ENCODE data around the gene AGAP1. TPM values are rescaled to one million over a fixed set of nuclear protein-coding genes. Genes with fewer than 3 reads are reported as not detected.
"Not testable (repeated sequence)": the region's sequence is repeated elsewhere in the genome, so short reads cannot be mapped to it uniquely, and the experiment has no call there.

Gene AGAP1
- total RNA-seq, 1 donor from 2014 or later: 23.5 TPM

GRCh38 chr2:236055471-236055870, 561.6 kb downstream of the AGAP1 start:
- intact Hi-C loops (cut with DNase I): no loop called here
- DNase-seq (ENCODE audit: missing footprints): no peak
- no peak for ATAC-seq

DNA sequence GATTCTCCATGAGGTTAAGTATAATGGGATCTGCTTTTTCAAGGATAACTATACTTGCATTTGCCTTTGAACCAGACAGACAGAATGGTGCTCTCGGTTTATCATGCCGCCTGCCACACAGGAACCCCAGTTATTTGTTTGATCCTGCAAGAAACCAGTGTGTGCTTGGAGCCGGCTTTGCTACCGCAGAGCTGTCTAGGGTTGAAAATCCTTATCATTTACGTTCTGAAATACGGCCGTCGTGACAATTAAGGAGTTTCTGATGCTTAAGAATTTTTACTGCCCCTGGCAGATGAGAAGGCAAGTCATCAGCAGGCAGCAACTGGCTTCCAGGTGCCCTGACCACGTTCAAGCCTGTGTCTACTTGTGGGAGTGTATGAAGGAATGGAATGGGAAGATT, 562.3 kb downstream of the AGAP1 start:
- intact Hi-C loops (cut with DNase I): no loop called here
- DNase-seq (ENCODE audit: missing footprints) (no peak), ATAC-seq (no peak)

GRCh38 chr2:236057375-236057774, 563.5 kb downstream of the AGAP1 start:
- no peak for ATAC-seq
- intact Hi-C loops (cut with DNase I): no loop called here

DNA sequence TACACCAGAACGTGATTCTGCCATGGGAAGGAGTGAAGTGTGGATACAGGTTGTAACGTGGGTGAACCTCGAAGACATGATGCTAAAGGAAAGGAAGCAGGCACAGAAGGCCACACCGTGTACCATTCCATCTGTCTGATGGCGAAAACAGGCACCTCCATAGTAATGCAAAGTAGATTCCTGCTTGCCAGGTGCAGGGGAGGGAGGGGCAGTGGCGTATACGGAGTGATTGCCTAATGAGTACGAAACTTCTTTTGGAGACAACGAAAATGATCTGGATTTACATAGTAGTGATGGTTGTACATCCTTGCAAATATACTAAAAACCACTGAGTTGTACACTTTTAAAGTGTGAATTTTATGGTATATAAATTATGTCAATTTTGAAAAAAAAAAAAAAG, 567.7 kb downstream of the AGAP1 start:
- DNase-seq (ENCODE audit: missing footprints): no peak
- intact Hi-C loops (cut with DNase I): no loop called here
- ATAC-seq: no peak

More at GRCh38 chr2:236057375-236057774, 563.5 kb downstream of the AGAP1 start:
- DNase-seq (ENCODE audit: missing footprints): no peak

- intact Hi-C loops (cut with DNase I): no loop called here
- ATAC-seq (no peak), DNase-seq (ENCODE audit: missing footprints) (no peak)
Observed at GRCh38 chr2:236061899-236062298, 568.1 kb downstream of the AGAP1 start.

DNA sequence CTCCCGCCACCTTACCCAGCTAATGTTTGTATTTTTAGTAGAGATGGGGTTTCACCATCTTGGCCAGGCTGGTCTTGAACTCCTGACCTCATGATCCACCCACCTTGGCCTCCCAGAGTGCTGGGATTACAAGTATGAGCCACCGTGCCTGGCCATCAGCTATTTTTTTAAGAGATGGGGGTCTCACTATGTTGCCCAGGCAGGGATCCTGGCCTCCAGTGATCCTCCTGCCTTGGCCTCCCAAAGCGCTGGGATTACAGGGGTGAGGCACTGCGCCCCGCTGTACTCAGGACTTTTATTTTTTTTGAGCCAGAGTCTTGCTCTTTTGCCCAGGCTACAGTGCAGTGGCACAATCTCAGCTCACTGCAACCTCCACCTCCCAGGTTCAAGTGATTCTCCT, 569.0 kb downstream of the AGAP1 start:
- DNase-seq (ENCODE audit: missing footprints); intact Hi-C loops (cut with DNase I); ATAC-seq: not testable (repeated sequence)

DNA sequence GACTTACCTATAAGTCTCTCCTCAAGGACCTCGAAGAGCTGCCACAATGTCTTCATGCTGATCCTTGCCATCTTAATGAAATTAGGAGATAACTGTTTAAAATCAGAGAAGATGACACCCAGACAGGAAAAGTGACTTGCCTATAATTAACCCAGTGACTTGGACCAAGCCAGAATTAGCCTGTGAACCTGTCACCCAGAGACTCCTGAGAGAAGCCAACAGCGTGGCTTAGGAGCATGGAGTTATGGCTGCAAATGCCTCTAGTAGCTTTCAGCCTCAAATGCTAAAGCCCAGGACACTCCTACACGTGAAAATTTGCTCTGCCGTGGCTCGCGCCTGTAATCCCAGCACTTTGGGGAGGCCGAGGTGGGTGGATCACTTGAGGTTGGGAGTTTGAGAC, 570.2 kb downstream of the AGAP1 start:
- no peak for ATAC-seq
- intact Hi-C loops (cut with DNase I): no loop called here

DNA sequence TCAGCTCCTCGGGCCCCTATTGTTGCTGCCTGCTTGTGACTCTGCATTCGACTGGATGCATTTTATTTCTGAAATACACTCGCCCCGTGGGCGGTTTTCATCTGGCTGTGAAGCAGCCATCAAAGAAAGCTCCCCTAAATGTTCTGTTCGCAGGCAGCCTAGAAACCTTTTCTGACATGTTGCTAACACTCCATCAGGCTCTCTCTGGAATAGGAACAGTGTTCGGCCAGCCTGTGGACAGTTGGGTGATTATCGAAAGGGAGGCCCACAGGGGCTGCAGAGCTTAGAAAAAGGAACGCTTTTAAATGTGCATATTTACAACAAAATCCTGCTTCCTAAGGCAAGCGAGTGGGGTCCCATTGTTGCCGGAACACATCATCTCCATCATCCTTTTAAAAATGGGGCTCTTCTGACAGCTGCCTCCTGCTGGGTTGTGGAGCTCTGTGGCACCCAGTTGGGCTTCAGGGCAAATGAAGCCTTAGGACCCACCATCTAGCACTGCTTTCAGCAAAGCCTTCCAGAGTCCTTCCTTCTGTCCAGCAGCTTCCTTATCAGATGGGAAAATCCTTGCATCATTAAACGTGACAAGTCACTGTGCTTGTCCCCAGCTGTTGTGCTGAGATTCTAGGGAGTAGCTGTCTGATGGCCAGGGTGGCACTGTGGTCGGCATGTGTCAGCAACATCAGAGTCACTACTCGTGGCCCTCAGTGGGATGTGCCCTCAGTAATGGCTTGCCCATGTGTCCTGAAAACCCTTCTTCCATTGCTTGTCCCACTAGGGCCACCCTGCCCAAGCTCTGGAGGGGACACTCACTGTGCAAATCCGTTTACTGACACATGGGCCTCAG, 571.7 kb downstream of the AGAP1 start:
- no peak for DNase-seq (ENCODE audit: missing footprints)
- ATAC-seq: no peak
- intact Hi-C loops (cut with DNase I): no loop called here

More for the DNA sequence above, 570.2 kb downstream of the AGAP1 start:
- no peak for DNase-seq (ENCODE audit: missing footprints)

DNA sequence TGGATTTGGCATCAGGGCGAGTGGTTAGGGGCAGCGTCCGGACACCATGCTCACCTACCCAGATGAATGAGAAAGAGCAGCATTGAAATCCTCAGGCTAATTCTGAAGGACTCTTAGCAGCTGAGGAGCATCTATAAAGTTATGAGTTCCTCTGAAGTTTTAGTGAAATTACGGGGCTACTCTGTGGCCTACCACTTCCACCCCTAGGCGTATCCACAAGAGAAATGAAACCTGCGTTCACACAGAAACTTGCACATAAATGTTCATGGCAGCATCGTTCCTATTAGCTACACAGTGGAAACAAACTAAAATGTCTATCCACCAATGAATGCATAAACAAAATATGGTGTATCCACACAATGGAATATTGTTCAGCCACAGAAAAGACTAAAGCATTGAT, 576.4 kb downstream of the AGAP1 start:
- ATAC-seq (no peak), DNase-seq (ENCODE audit: missing footprints) (no peak)
- intact Hi-C loops (cut with DNase I): no loop called here

- DNase-seq (ENCODE audit: missing footprints) (no peak), ATAC-seq (no peak)
- intact Hi-C loops (cut with DNase I): no loop called here
Observed at GRCh38 chr2:236073246-236073645, 579.4 kb downstream of the AGAP1 start.

- intact Hi-C loops (cut with DNase I): no loop called here
- no peak for DNase-seq (ENCODE audit: missing footprints)
- ATAC-seq: no peak
Observed at GRCh38 chr2:236073867-236074655, 580.2 kb downstream of the AGAP1 start.

GRCh38 chr2:236075802-236076201, 582.0 kb downstream of the AGAP1 start:
- DNase-seq (ENCODE audit: missing footprints) (no peak), ATAC-seq (no peak)
- intact Hi-C loops (cut with DNase I): no loop called here

DNA sequence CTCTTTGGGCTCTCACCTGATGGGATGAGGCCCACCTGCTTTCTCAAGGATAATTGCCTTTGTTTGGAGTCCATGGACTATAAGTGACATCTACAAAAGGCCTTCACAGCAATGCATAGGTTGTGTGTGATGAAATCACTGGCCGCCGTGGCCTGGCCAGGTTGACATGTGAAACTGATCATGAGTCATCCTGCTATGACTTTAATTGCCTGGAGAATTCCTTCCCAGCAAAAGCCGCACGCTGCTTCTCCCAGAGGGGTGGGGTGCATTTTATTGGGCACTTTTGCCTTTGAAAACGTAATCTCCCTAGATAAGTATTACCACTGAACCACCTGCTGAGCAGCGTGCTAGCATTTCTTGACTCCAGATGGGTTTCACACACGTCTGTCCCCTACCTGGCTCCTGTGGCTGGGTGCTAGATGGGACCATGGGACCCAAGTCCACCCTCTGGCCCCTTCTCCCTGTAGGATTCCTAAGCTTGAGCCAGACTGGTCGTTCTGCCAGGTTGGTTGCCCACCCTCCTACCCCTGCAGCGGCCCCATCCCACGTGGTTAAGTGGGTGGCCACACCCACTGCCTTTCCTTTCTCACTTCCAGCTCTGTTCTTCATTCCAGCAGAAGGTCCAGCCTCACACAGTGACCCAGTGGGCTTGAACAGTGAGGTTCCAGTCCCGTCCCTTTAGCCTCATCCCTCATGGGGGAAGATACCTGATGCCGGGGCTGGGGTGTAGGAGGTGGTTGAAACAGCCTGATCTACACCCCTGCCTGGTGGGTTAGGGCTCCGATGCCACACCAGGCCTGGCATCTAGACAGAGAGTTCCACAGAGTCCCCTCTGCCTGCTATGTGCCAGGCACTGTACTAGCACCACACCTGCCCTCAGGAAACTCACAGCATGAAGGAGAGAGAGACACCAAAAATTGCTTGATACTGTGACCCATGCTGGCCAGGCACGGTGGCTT, 584.7 kb downstream of the AGAP1 start:
- ATAC-seq (no peak), DNase-seq (ENCODE audit: missing footprints) (no peak)
- intact Hi-C loops (cut with DNase I): no loop called here

GRCh38 chr2:236080412-236080811, 586.6 kb downstream of the AGAP1 start:
- no peak for ATAC-seq
- intact Hi-C loops (cut with DNase I): no loop called here
- no peak for DNase-seq (ENCODE audit: missing footprints)

GRCh38 chr2:236081171-236081570, 587.3 kb downstream of the AGAP1 start:
- ATAC-seq (no peak), DNase-seq (ENCODE audit: missing footprints) (no peak)
- intact Hi-C loops (cut with DNase I): no loop called here

DNA sequence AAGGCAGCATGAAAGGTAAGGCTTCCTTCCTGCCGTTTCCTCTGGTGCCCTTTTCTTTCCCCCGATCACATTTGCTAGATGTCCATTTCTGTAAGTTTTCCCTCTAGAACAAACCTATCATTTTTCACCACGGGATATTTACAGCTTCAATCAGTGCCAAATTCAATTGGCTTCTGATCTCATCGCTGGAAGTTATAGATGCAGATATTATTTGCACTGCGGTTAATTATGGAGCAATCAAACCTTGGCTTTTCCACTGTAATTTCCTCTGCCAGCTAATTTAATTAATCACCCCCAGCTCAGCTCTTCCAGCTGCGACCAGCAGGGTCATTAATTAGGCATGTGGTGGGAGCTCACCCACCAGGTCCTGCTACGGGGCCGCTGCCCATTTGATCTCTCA, 588.2 kb downstream of the AGAP1 start:
- intact Hi-C loops (cut with DNase I): no loop called here
- ATAC-seq (no peak), DNase-seq (ENCODE audit: missing footprints) (no peak)

DNA sequence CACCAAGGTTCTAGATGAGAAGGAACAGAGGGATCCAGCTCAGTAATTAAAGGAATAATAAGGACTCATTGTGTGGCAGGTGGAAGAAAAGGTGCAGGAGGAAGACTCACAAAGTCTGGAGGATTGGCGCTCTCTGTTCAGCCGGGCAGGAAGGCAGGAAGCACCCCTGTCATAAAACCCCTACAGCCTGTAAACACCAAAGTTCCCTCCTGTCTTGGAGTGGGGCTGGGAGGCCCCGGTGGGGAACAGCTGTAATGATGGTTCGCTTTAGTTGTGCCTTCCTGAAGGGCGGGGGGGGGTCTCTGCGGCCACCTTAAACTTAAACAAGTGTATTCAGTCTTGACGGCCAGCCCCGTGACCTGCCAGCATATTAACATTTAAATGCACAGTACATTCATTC, 590.1 kb downstream of the AGAP1 start:
- ATAC-seq (no peak), DNase-seq (ENCODE audit: missing footprints) (no peak)
- intact Hi-C loops (cut with DNase I): no loop called here

GRCh38 chr2:236085211-236085610, 591.4 kb downstream of the AGAP1 start:
- intact Hi-C loops (cut with DNase I): no loop called here

DNA sequence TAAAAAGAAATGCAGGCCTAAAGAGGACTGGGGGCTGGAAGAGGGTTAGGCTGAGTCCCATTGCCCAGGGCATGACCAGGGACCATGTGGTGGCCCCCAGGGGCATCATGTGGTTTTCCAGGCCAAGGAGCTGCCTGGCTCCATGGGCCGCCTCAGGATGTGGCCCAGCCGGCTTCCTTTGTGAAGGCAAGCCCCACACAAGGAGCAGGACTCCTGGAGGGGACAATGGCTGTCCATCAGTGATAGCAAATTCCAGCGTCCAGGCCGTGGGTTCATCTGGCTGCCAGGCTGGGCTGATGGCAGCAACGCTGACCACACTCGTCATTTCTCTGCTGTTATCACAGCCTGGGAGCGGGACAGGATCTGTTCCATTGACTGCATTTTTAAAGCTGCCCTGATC, 591.8 kb downstream of the AGAP1 start:
- no peak for ATAC-seq
- no peak for DNase-seq (ENCODE audit: missing footprints)
- intact Hi-C loops (cut with DNase I): no loop called here

More at GRCh38 chr2:236085211-236085610, 591.4 kb downstream of the AGAP1 start:
- DNase-seq (ENCODE audit: missing footprints) (no peak), ATAC-seq (no peak)

Data from Right ventricle myocardium inferior (tissue), 1 donor.